Fibroblast of skin of right biceps (primary cell): ENCODE results near the gene HEATR9.
A peak's percentile ranks its signal among the peaks of the same experiment; 100 is the strongest.

ENCODE experiments used
- DNase-seq: peaks from one replicate; pipeline ENCODE4 v3.0.0-alpha.2; 2013

The HEATR9 gene

GRCh38 chr17:35855965-35856364, 12.7 kb downstream of the HEATR9 start:
- no peak for DNase-seq

- DNase-seq, result peak; percentile 62
These were observed 19.0 kb downstream of the HEATR9 start for GRCh38 chr17:35849469-35850348.

- DNase-seq, result no peak
These were observed 20.9 kb downstream of the HEATR9 start for GRCh38 chr17:35847633-35848373.

DNA sequence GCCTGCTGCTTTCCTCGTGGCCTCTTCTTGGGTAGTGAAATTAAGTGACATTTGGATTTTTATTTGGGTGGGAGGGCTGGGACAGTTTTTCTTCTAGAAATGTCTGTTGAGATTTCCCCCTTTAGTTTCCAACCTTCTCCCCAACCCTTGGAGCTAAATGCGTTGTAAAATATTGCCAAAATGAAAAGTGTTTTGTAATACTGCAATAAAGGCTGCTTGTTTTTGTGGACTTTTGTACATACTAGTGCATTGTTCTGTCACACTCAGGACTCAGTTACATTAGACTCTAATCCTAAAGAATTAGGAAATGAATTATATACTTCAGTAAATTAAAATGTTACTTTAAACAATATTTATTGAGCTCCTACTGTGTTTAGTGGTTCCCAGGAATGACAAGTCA, 21.7 kb downstream of the HEATR9 start:
- DNase-seq, result no peak

GRCh38 chr17:35846055-35846809, 22.5 kb downstream of the HEATR9 start:
- peak; percentile 16 for DNase-seq

GRCh38 chr17:35844547-35844946, 24.1 kb downstream of the HEATR9 start:
- DNase-seq, result no peak

GRCh38 chr17:35843698-35844097, 25.0 kb downstream of the HEATR9 start:
- DNase-seq, result no peak

- no peak for DNase-seq
These were observed 26.5 kb downstream of the HEATR9 start for GRCh38 chr17:35842239-35842638.

GRCh38 chr17:35841505-35841904, 27.2 kb downstream of the HEATR9 start:
- DNase-seq, result no peak

DNA sequence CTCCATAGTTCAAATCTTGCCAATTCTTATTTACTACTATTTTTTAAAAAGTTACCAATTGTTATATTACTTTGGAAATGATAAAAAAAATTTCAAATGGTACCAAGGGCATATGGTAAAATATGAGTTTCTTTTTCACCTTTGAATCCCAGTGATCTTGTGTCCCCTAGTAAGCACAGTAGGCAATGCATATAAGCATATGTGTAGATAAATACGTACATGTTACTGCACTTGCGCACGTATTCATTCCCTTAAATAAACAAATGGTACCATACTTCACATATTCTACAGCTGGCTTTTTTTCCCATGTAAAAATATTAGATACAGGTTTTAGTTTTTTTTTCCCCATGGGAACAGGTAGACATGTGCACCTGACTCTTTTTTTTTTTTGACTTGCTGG, 27.6 kb downstream of the HEATR9 start:
- DNase-seq, result no peak

DNA sequence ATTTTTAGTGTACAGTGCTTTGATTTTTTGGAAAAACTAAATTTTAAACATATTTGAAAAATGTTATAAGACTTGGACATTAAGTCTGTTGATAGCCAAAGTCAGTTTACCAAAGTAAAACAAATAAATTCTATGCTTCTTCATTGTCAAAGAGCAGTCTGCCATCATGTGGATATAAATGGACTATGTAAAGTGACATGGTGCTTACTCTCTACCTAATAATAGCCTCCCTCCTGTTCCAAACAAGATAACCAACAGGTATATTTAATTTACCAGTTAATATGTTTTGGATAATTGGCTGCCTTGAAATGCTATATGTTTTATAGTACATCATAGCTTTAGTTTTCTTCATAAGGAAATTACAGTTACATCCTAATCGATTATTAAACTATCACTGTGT, 43.5 kb downstream of the HEATR9 start:
- no peak for DNase-seq

DNA sequence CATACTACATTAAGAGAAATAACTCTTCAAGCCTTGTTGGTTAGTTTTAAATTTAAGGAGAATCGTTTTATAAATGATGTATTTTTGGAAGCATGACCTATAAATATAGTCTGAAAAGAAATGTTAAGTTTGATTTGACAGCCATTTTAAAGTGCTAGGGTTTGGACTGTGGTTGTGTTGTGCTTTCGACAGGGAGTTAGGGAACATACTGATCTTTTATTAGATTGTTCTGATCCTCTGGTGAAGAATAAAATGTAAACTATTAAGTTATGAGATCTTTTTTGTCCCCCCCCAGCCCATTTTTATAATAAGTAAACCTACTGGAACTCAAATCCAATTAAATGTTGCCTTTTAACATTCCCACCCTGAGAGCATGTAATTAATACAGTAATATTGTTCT, 47.4 kb downstream of the HEATR9 start:
- DNase-seq, result no peak

DNA sequence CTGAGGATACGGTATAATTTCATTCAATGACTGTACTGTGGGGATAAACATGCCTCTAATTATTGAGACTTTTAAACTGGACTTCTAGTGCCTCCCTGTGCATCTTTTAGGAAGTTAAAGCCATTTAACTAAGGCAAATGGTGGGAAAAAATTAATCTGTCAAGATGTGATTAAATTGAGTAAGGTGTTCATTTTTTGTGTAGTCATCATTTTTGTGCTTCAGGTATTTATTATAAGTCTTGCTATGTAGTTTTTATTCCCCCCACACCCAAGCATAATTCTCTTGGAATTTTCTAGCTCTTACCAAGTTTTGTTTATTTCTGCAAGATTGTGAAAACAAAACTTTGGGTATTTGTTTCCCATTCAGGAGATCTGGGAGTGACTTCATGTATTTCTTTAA, 49.2 kb downstream of the HEATR9 start:
- no peak for DNase-seq

DNA sequence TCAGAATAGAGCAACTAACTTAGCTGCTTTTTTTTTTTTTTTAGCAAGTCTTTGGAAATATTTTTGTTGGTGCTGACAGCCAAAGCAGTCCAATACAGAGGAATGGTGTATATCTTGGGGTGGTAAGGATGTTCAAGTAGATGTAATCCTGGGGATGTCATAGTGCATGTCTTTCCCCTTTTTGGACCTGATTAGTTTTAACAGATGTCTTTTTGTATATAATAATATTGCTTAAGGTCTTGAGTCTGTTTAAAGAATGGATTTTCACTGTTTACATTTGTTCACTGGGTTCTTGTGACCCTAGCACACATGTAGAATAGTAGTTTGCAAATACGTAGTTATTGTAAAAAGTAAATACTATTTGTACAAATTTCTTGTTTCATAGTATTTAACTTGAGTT, 51.5 kb downstream of the HEATR9 start:
- DNase-seq, result no peak

- DNase-seq, result no peak
These were observed 52.0 kb downstream of the HEATR9 start for GRCh38 chr17:35816723-35817122.

DNA sequence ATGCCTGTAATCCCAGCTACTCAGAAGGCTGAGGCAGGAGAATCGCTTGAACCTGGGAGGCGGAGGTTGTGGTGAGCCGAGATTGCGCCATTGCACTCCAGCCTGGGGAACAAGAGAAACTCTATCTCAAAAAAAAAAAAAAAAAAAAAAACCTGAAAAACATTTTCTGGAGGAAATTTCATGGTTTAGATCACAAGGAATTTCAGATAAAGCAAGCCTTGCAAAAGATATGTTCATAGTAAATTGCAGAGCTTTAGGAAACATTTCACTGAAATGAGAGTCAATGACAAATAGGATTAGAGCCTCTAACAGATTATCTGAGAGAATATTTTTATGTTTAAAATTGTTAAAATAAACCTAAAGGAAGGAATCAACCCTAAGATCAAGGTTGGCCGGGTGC, 56.2 kb downstream of the HEATR9 start:
- DNase-seq, result no peak

DNA sequence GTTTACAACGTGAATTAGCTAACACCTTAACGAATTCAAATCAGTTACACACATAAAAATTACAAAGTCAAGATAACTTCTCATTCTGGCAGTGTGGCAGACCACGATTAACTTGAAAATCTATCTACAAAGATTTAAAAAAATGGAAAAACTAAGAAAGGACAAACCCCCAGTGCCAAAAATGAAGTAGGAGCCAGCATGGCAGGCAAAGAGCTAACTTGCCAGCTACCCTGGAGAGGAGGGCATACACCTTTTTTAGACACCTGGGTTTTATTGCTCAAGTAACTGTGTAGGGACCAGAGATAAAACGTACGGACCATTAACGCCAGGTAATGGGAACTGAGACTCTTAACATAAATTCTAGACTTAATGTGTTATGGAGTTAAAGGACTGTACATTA, 56.9 kb downstream of the HEATR9 start:
- no peak for DNase-seq

DNA sequence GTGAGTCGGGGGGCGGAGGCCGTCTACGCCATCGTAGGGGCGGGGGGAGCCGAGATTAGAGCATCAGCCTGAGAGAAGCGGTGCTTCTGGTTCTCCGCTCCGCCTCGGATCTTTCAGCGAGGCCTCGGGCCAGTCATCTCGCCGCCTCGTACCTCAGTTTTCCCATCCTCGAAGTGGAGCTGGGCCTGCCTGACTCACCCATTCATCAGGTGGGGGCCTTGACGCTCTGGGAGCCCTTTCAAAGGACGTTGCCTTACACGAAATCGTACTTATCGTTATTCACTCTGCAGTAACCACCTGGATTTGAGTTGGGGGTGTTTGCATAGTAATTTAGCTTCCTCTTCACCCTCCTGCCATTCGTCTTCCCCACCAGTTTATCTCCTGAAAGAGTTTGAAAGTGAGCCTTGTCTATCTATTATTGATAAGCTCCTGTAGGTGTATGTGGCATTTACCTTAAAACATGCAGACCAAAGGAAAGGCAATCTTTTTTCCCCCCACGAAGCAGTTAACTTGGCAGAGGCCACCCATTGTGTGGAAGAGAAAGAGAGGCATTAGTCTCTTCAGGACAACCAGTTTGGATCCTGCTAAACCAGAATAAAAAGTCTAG, 58.7 kb downstream of the HEATR9 start:
- no peak for DNase-seq

GRCh38 chr17:35808962-35809854, 59.5 kb downstream of the HEATR9 start, which contains the start of gene TAF15:
Gene TAF15 (plus strand): TSS chr17:35809484. CDS start chr17:35809570, 86 bp downstream.
- DNase-seq, result peak; percentile 100

GRCh38 chr17:35808240-35808961, 60.3 kb downstream of the HEATR9 start:
- DNase-seq, result no peak
